Testis (tissue), 2 donors: ENCODE measurements around the gene SSX5.
"Not testable (repeated sequence)": the region's sequence is repeated elsewhere in the genome, so short reads cannot be mapped to it uniquely, and the experiment has no call there.

Experiments
- POLR2A ChIP-seq: fragments of 450-650 bp; IDR thresholded peaks from one replicate; pipeline ENCODE4 v1.6.1; 2017; ENCODE audit warnings: antibody characterized with exemption, mild to moderate bottlenecking, moderate library complexity
- TF ChIP-seq, protein P1 (sequence below), 3 experiments: fragments of 450-650 bp in 2 of 3; fragments of 200-600 bp in 1 of 3; sonication (generic) in 1 of 3; IDR thresholded peaks; one replicate each; pipeline ENCODE4 v1.5.1; 2016 to 2019; ENCODE audit warnings: antibody characterized with exemption in 3 of 3, mild to moderate bottlenecking in 2 of 3, moderate library complexity in 1 of 3

DNA sequence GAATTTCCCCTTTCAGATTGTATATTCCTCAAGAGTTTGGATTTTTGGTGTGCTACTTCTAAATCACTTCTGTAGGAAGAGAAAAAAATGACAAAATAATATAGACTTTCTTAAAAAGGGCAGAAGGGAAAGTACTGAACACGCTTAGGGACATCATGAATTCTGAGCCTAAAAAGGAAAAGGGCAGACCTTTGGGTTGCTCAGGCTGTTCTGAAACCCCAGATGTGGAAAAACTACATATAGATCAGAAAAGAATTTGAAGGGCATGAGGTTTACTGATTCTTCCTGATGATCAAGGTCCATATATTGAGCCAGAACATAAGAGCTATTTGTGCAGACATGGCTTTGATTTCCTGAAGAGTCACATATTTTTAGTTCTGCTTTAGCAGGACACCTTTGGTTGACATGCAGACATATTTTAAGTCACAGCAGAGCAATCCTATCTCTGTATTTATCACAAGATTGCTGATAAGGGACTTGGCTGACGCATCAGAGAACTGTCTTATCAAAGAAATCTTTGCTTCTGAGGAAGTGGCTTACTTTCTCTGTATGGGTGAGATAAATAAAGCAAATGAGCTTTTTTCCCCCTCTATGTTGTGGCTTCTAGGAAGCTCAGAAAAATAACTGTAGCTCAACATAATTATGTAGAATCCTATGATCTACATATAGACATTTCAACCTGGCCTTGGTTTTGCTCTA lies 54.6 kb downstream of the SSX5 start:
- TF ChIP-seq, protein P1, sequence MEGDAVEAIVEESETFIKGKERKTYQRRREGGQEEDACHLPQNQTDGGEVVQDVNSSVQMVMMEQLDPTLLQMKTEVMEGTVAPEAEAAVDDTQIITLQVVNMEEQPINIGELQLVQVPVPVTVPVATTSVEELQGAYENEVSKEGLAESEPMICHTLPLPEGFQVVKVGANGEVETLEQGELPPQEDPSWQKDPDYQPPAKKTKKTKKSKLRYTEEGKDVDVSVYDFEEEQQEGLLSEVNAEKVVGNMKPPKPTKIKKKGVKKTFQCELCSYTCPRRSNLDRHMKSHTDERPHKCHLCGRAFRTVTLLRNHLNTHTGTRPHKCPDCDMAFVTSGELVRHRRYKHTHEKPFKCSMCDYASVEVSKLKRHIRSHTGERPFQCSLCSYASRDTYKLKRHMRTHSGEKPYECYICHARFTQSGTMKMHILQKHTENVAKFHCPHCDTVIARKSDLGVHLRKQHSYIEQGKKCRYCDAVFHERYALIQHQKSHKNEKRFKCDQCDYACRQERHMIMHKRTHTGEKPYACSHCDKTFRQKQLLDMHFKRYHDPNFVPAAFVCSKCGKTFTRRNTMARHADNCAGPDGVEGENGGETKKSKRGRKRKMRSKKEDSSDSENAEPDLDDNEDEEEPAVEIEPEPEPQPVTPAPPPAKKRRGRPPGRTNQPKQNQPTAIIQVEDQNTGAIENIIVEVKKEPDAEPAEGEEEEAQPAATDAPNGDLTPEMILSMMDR (IDR thresholded peaks at IDR 0.05), result not testable (repeated sequence)
- TF ChIP-seq POLR2A, result not testable (repeated sequence)
